ENCODE measurements around the gene PKM. TPM values are rescaled to one million over a fixed set of nuclear protein-coding genes. Genes with fewer than 3 reads are reported as not detected.
A peak's percentile ranks its signal among the peaks of the same experiment; 100 is the strongest.

The PKM gene
- total and polyA plus RNA-seq, 3 donors from 2014 or later, result 521 to 602 (median 530) TPM

GRCh38 chr15:72205273-72205672 lies 25.7 kb downstream of the PKM start:
- Histone ChIP-seq H3K9me3 (no peaks in the 10 kb centered on the region), H3K36me3 (ENCODE audit: low read depth, missing control alignments) (peaks cover 2% of the 10 kb centered on the region), H3K4me1 (peaks cover 32% of the 10 kb centered on the region), H3K4me3 (no peak overlapping the region), H3K27ac (no peak overlapping the region), H3K27me3 (no peaks in the 10 kb centered on the region)
- no peak for DNase-seq
- 94 to 96% methylated on average over 2 of the region's 2 CpGs for WGBS, 2 donors
- intact Hi-C loops (cut with DNase I; ENCODE audit: low total_unique reads), result loop anchor here (10.0 kb wide), 1 partner anchor 70 kb away; the partner anchor contains the start of gene PARP6
- TF ChIP-seq CTCF (IDR thresholded peaks at IDR 0.05), result no peak
- no peak for TF ChIP-seq POLR2A (IDR thresholded peaks at IDR 0.05)

- no peaks in the 10 kb centered on the region for H3K27me3 ChIP-seq
- peak; percentile 75 for DNase-seq
- peak overlapping the region in 1 of 2 donors; percentile 23 for H3K27ac ChIP-seq
- H3K36me3 ChIP-seq (ENCODE audit: low read depth, missing control alignments), result peaks cover 2% of the 10 kb centered on the region
- no peaks in the 10 kb centered on the region for H3K9me3 ChIP-seq
- 25 to 55% methylated on average over 5 of the region's 5 CpGs for WGBS, 2 donors
- no peak overlapping the region for H3K4me3 ChIP-seq
- H3K4me1 ChIP-seq, result peaks cover 37% of the 10 kb centered on the region
- TF ChIP-seq POLR2A (IDR thresholded peaks at IDR 0.05), result no peak
- no peak for TF ChIP-seq CTCF (IDR thresholded peaks at IDR 0.05)
- intact Hi-C loops (cut with DNase I; ENCODE audit: low total_unique reads), result loop anchor here (10.0 kb wide), 1 partner anchor 71 kb away; the partner anchor contains the start of gene PARP6
These were observed 27.5 kb downstream of the PKM start for GRCh38 chr15:72203507-72203837.

GRCh38 chr15:72202801-72203506 lies 28.0 kb downstream of the PKM start:
- H3K4me1 ChIP-seq, result peaks cover 37% of the 10 kb centered on the region
- no peaks in the 10 kb centered on the region for H3K27me3 ChIP-seq
- no peak for DNase-seq
- H3K9me3 ChIP-seq, result no peaks in the 10 kb centered on the region
- 84 to 85% methylated on average over 5 to 8 of the region's 8 CpGs for WGBS, 2 donors
- H3K36me3 ChIP-seq (ENCODE audit: low read depth, missing control alignments), result peaks cover 2% of the 10 kb centered on the region
- no peak for TF ChIP-seq POLR2A (IDR thresholded peaks at IDR 0.05)
- no peak for TF ChIP-seq CTCF (IDR thresholded peaks at IDR 0.05)
- peak overlapping the region in 1 of 2 donors; percentile 23 for H3K27ac ChIP-seq
- intact Hi-C loops (cut with DNase I; ENCODE audit: low total_unique reads), result loop anchor here (10.0 kb wide), 1 partner anchor 72 kb away; the partner anchor contains the start of gene PARP6
- H3K4me3 ChIP-seq, result no peak overlapping the region

- Histone ChIP-seq H3K27ac (peak overlapping the region in 1 of 2 donors; percentile 7), H3K27me3 (no peaks in the 10 kb centered on the region), H3K9me3 (no peaks in the 10 kb centered on the region), H3K4me1 (peaks cover 37% of the 10 kb centered on the region), H3K4me3 (no peak overlapping the region), H3K36me3 (ENCODE audit: low read depth, missing control alignments) (peaks cover 1% of the 10 kb centered on the region)
- 88 to 92% methylated on average over 13 of the region's 13 CpGs for WGBS, 2 donors
- no peak for DNase-seq
- no peak for TF ChIP-seq POLR2A (IDR thresholded peaks at IDR 0.05)
- no peak for TF ChIP-seq CTCF (IDR thresholded peaks at IDR 0.05)
- intact Hi-C loops (cut with DNase I; ENCODE audit: low total_unique reads), result loop anchor here (10.0 kb wide), 1 partner anchor 72 kb away; the partner anchor contains the start of gene PARP6
These were observed 28.7 kb downstream of the PKM start for GRCh38 chr15:72202302-72202701.
